Thoracic aorta (tissue), 2 donors: Measurements from ENCODE around the gene TRIM6. TPM values are rescaled to one million over a fixed set of nuclear protein-coding genes. Genes with fewer than 3 reads are reported as not detected.

Experiments used
- ATAC-seq: fragments of 150-250 bp; one replicate; pipeline ENCODE4 v1.8.0; 2017; ENCODE audit warnings: low read depth; ENCODE audit not compliant: insufficient number of reproducible peaks, low FRiP score
- DNase-seq: peaks from one replicate; pipeline ENCODE4 v3.0.0-alpha.2; 2020; ENCODE audit warnings: low spot score
- H3K27ac ChIP-seq, 2 donors: fragments of 200-600 bp; sonication (generic); 1 replicate in 1 of 2; 2 replicates in 1 of 2; pipeline ENCODE4 v1.5.1; 2016; ENCODE audit warnings: mild to moderate bottlenecking in 2 of 2, moderate library complexity in 2 of 2
- H3K27me3 ChIP-seq: fragments of 200-600 bp; sonication (generic); replicated peaks from 2 replicates; pipeline ENCODE4 v1.6.0; 2016; ENCODE audit warnings: mild to moderate bottlenecking; ENCODE audit not compliant: insufficient read depth
- H3K36me3 ChIP-seq: fragments of 200-600 bp; sonication (generic); one replicate; pipeline ENCODE4 v1.5.1; 2016
- H3K4me1 ChIP-seq, 2 donors: fragments of 200-600 bp; sonication (generic); 1 replicate in 1 of 2; 2 replicates in 1 of 2; pipeline versions ENCODE4 v1.5.1 to v1.6.0; 2016; ENCODE audit warnings: low read depth in 2 of 2, mild to moderate bottlenecking in 1 of 2; ENCODE audit not compliant: control insufficient read depth in 1 of 2
- H3K4me3 ChIP-seq: fragments of 200-600 bp; sonication (generic); 2 replicates; pipeline ENCODE4 v1.5.1; 2016; ENCODE audit warnings: mild to moderate bottlenecking
- H3K9me3 ChIP-seq: fragments of 200-600 bp; sonication (generic); 2 replicates; pipeline ENCODE4 v1.5.1; 2016
- CTCF ChIP-seq: fragments of 200-600 bp; sonication (generic); IDR thresholded peaks from one replicate; pipeline ENCODE4 v1.5.1; 2019; ENCODE audit warnings: antibody characterized with exemption
- total RNA-seq, 2 donors: library from RNA; depleted of rRNA; stranded (reverse); fragments of >200 nt; gene quantifications; one replicate each; pipeline versions ENCODE4 v1.1.0 to v1.2.3, GENCODE V29; 2016

Gene TRIM6
- total RNA-seq, 2 donors from 2014 or later = 3.0 to 6.5 TPM

- no peak for DNase-seq
- H3K36me3 ChIP-seq = no peaks in the 10 kb centered on the region
- ATAC-seq = no peak
Observed at GRCh38 chr11:5556596-5557188, 39.7 kb upstream of the TRIM6 start.

GRCh38 chr11:5557751-5558150, 38.7 kb upstream of the TRIM6 start:
- no peaks in the 10 kb centered on the region for H3K36me3 ChIP-seq
- no peaks in the 10 kb centered on the region for H3K27me3 ChIP-seq
- DNase-seq (no peak), ATAC-seq (no peak)
- H3K9me3 ChIP-seq = no peaks in the 10 kb centered on the region
- no peaks in the 10 kb centered on the region for H3K4me1 ChIP-seq
- H3K27ac ChIP-seq = no peak overlapping the region
- TF ChIP-seq CTCF = no peak
- no peak overlapping the region for H3K4me3 ChIP-seq

More at GRCh38 chr11:5556596-5557188, 39.7 kb upstream of the TRIM6 start:
- Histone ChIP-seq H3K27me3 (no peaks in the 10 kb centered on the region), H3K27ac (no peak overlapping the region), H3K4me3 (no peak overlapping the region), H3K4me1 (no peaks in the 10 kb centered on the region), H3K9me3 (no peaks in the 10 kb centered on the region)
- no peak for TF ChIP-seq CTCF

GRCh38 chr11:5564259-5565019, 32.0 kb upstream of the TRIM6 start:
- Histone ChIP-seq H3K9me3 (no peaks in the 10 kb centered on the region), H3K27me3 (no peaks in the 10 kb centered on the region), H3K4me1 (no peaks in the 10 kb centered on the region), H3K4me3 (no peak overlapping the region), H3K36me3 (no peaks in the 10 kb centered on the region), H3K27ac (no peak overlapping the region)
- no peak for DNase-seq
- TF ChIP-seq CTCF = no peak
- no peak for ATAC-seq

- DNase-seq (no peak), ATAC-seq (no peak)
- H3K36me3 ChIP-seq = no peaks in the 10 kb centered on the region
- H3K9me3 ChIP-seq = no peaks in the 10 kb centered on the region
- no peak overlapping the region for H3K27ac ChIP-seq
- no peaks in the 10 kb centered on the region for H3K4me1 ChIP-seq
- H3K4me3 ChIP-seq = no peak overlapping the region
- TF ChIP-seq CTCF = no peak
- no peaks in the 10 kb centered on the region for H3K27me3 ChIP-seq
Observed at GRCh38 chr11:5574654-5575053, 21.8 kb upstream of the TRIM6 start.

- ATAC-seq (no peak), DNase-seq (no peak)
- Histone ChIP-seq H3K4me3 (no peak overlapping the region), H3K27ac (no peak overlapping the region), H3K27me3 (no peaks in the 10 kb centered on the region), H3K36me3 (no peaks in the 10 kb centered on the region), H3K4me1 (no peaks in the 10 kb centered on the region), H3K9me3 (no peaks in the 10 kb centered on the region)
- TF ChIP-seq CTCF = no peak
Observed at GRCh38 chr11:5575152-5575551, 21.3 kb upstream of the TRIM6 start.
